Keratinocyte (primary cell): ENCODE measurements around the gene SULT2B1. TPM values are rescaled to one million over a fixed set of nuclear protein-coding genes. Genes with fewer than 3 reads are reported as not detected.

Experiments used
- DNase-seq: peaks from one replicate; pipeline ENCODE4 v3.0.0-alpha.2; 2011; ENCODE audit warnings: low read depth, missing footprints, low spot score
- FAIRE-seq: peaks from 2 replicates; lab custom pipeline; 2011; peaks lifted over from hg19 to GRCh38; lab: Jason Lieb, UNC
- H2AFZ ChIP-seq: 2 replicates; pipeline ENCODE4 v1.6.0; 2012; ENCODE audit warnings: low read length, control low read depth, inconsistent platforms; ENCODE audit not compliant: control insufficient read depth
- H3K27ac ChIP-seq: 2 replicates; pipeline ENCODE4 v1.5.1; 2011; ENCODE audit warnings: low read length; ENCODE audit not compliant: control insufficient read depth, insufficient read depth
- H3K27me3 ChIP-seq: 3 replicates; pipeline ENCODE4 v1.6.0; 2011; ENCODE audit warnings: low read length; ENCODE audit not compliant: control insufficient read depth, insufficient read depth; ENCODE audit errors: extremely low read depth
- H3K36me3 ChIP-seq, 2 experiments: 2 replicates in 1 of 2; 3 replicates in 1 of 2; pipeline ENCODE4 v1.5.1; 2011; ENCODE audit warnings: low read length in 2 of 2, mild to moderate bottlenecking in 1 of 2; ENCODE audit not compliant: control insufficient read depth in 2 of 2, insufficient read depth in 2 of 2; ENCODE audit errors: extremely low read depth in 1 of 2
- H3K4me1 ChIP-seq: 3 replicates; pipeline ENCODE4 v1.5.1; 2011; ENCODE audit warnings: low read length; ENCODE audit not compliant: control insufficient read depth, insufficient read depth; ENCODE audit errors: extremely low read depth
- H3K4me2 ChIP-seq: 3 replicates; pipeline ENCODE4 v1.6.0; 2011; ENCODE audit warnings: low read depth, low read length; ENCODE audit not compliant: control insufficient read depth, insufficient read depth; ENCODE audit errors: extremely low read depth
- H3K4me3 ChIP-seq, 3 experiments: fragments of 200-600 bp in 1 of 3; sonication (generic) in 1 of 3; 2 replicates in 2 of 3; 3 replicates in 1 of 3; pipeline ENCODE4 v1.5.1; 2011 to 2016; ENCODE audit warnings: low read length in 3 of 3, mild to moderate bottlenecking in 3 of 3, control low read depth in 2 of 3, inconsistent platforms in 1 of 3, low read depth in 1 of 3, mixed read lengths in 1 of 3, mixed run types in 1 of 3, moderate library complexity in 1 of 3; ENCODE audit not compliant: control insufficient read depth in 2 of 3, insufficient read depth in 2 of 3; ENCODE audit errors: extremely low read depth in 1 of 3
- H3K79me2 ChIP-seq: 2 replicates; pipeline ENCODE4 v1.6.0; 2012; ENCODE audit warnings: low read length; ENCODE audit not compliant: control insufficient read depth, insufficient read depth
- H3K9ac ChIP-seq: 3 replicates; pipeline ENCODE4 v1.6.0; 2011; ENCODE audit warnings: low read length; ENCODE audit not compliant: control insufficient read depth, insufficient read depth; ENCODE audit errors: extremely low read depth
- H3K9me1 ChIP-seq: 3 replicates; pipeline ENCODE4 v1.6.0; 2011; ENCODE audit warnings: low read length; ENCODE audit not compliant: control insufficient read depth, insufficient read depth; ENCODE audit errors: extremely low read depth
- H3K9me3 ChIP-seq: 2 replicates; pipeline ENCODE4 v1.5.1; 2012; ENCODE audit warnings: low read depth, low read length; ENCODE audit not compliant: control insufficient read depth
- H4K20me1 ChIP-seq: 3 replicates; pipeline ENCODE4 v1.6.0; 2011; ENCODE audit warnings: low read length; ENCODE audit not compliant: control insufficient read depth, insufficient read depth; ENCODE audit errors: extremely low read depth
- EZH2 ChIP-seq: IDR thresholded peaks from one replicate; pipeline ENCODE4 v1.6.1; 2012; ENCODE audit warnings: inconsistent platforms, mild to moderate bottlenecking, low read length, moderate library complexity
- dilution Hi-C: fragments of 300-500 bp; cut with MboI; formaldehyde crosslinking; loops from one replicate; pipeline ENCODE4 v1.7.0; 2020; ENCODE audit warnings: low sequenced_read_pairs; ENCODE audit not compliant: extremely low pct_ligation_motif_present
- polyA plus RNA-seq, 5 experiments: library from polyadenylated mRNA; depleted of rRNA in 3 of 5; stranded (reverse) in 3 of 5; stranded (forward) in 1 of 5; unstranded in 1 of 5; fragments of >200 nt; gene quantifications; 1 replicate in 1 of 5; 2 replicates in 3 of 5; 3 replicates in 1 of 5; pipeline versions ENCODE4 v1.2.1 to v1.2.3, GENCODE V29; 2011 to 2012; ENCODE audit warnings: missing spikeins in 2 of 5, low read depth in 1 of 5, low replicate concordance in 1 of 5
- TF ChIP-seq, protein P1 (sequence below), 3 experiments: IDR thresholded peaks in 1 of 3; conservative IDR thresholded peaks in 1 of 3; optimal IDR thresholded peaks in 1 of 3; 2 replicates in 2 of 3; 3 replicates in 1 of 3; pipeline versions ENCODE3 to v1.5.1; 2011; ENCODE audit warnings: low read length in 3 of 3, mild to moderate bottlenecking in 3 of 3, moderate library complexity in 2 of 3, control low read depth in 1 of 3, inconsistent platforms in 1 of 3; ENCODE audit not compliant: insufficient read depth in 2 of 3; ENCODE audit errors: extremely low read depth in 1 of 3

The SULT2B1 gene
- polyA plus RNA-seq, 1 donor (not counting 4 experiments of a cell fraction or from before 2014, with no cell fraction given), result 6.0 TPM

DNA sequence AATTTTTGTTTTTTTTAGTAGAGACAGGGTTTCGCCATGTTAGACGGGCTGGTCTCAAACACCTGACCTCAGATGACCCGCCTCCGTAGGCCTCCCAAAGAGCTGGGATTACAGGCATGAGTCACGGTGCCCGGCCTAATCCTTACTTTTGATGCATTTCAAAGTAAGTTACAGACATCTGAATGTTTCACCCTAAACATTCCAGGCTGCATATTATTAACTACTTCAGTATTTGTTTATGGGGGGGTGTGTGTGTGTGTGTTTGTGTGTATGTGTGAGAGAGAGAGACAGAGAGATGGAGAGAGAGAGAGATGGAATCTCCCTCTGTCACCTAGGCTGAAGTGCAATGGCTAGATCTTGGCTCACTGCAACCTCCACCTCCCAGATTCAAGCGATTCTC, 13.1 kb downstream of the SULT2B1 start:
- Histone ChIP-seq H3K4me1 (peaks cover 10% of the 10 kb centered on the region), H3K9ac (no peak overlapping the region), H3K9me1 (no peaks in the 10 kb centered on the region), H2AFZ (no peak overlapping the region), H4K20me1 (no peaks in the 10 kb centered on the region), H3K9me3 (no peaks in the 10 kb centered on the region), H3K79me2 (no peaks in the 10 kb centered on the region), H3K4me2 (no peak overlapping the region), H3K4me3 (no peak overlapping the region), H3K27me3 (no peaks in the 10 kb centered on the region), H3K27ac (no peak overlapping the region), H3K36me3 (no peaks in the 10 kb centered on the region)
- no peak for TF ChIP-seq EZH2
- TF ChIP-seq, protein P1, sequence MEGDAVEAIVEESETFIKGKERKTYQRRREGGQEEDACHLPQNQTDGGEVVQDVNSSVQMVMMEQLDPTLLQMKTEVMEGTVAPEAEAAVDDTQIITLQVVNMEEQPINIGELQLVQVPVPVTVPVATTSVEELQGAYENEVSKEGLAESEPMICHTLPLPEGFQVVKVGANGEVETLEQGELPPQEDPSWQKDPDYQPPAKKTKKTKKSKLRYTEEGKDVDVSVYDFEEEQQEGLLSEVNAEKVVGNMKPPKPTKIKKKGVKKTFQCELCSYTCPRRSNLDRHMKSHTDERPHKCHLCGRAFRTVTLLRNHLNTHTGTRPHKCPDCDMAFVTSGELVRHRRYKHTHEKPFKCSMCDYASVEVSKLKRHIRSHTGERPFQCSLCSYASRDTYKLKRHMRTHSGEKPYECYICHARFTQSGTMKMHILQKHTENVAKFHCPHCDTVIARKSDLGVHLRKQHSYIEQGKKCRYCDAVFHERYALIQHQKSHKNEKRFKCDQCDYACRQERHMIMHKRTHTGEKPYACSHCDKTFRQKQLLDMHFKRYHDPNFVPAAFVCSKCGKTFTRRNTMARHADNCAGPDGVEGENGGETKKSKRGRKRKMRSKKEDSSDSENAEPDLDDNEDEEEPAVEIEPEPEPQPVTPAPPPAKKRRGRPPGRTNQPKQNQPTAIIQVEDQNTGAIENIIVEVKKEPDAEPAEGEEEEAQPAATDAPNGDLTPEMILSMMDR (optimal IDR thresholded peaks at IDR 0.05 in 1 of 3, IDR thresholded peaks at IDR 0.05 in 1 of 3, conservative IDR thresholded peaks at IDR 0.05 in 1 of 3; ENCODE audit: extremely low read depth in 1 of 3, insufficient read depth in 2 of 3, low read length in 3 of 3), result no peak
- DNase-seq (no peak), FAIRE-seq (no peak)
- dilution Hi-C loops, result no loop called here

DNA sequence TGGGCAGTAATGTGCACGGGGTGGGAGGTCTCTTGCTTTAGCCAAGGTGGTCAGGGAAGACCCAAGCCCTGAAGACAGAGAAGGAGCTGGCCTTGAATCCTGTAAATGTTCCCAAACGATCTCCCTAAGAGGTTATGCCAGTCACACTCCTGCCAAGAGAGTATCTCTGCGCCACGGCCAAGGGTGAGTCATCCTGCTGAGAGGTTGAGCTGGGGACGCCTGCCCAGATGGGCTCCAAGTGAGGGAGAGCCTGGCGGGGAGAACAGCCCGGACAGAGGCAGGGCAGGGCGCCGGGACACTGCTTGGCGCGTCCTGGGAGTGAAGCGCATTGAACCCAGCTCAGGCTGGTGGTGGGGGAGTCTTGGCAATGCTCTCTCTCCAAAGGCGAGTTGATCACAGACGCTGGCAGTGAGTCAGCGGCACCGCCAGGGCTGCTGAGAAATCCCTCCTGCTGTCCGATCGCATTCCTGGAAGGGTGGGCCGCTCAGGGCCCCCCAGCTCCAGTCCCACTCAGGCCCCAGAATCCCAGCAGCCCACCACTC, 16.4 kb downstream of the SULT2B1 start:
- dilution Hi-C loops, result no loop called here
- peak overlapping the region; percentile 72 for H3K4me2 ChIP-seq
- peak overlapping the region; percentile 54 for H2AFZ ChIP-seq
- H3K36me3 ChIP-seq, result no peaks in the 10 kb centered on the region
- peaks cover 10% of the 10 kb centered on the region for H3K4me1 ChIP-seq
- H3K79me2 ChIP-seq, result no peaks in the 10 kb centered on the region
- H3K9me3 ChIP-seq, result no peaks in the 10 kb centered on the region
- peak overlapping the region; percentile 50 for H3K9ac ChIP-seq
- FAIRE-seq (peak; percentile 73), DNase-seq (no peak)
- H3K27ac ChIP-seq, result no peak overlapping the region
- TF ChIP-seq, protein P1 (optimal IDR thresholded peaks at IDR 0.05 in 1 of 3, IDR thresholded peaks at IDR 0.05 in 1 of 3, conservative IDR thresholded peaks at IDR 0.05 in 1 of 3; ENCODE audit: extremely low read depth in 1 of 3, insufficient read depth in 2 of 3, low read length in 3 of 3), result no peak
- TF ChIP-seq EZH2, result no peak
- no peaks in the 10 kb centered on the region for H4K20me1 ChIP-seq
- H3K4me3 ChIP-seq, result peak overlapping the region in 2 of 3 experiments; percentile 15 to 34
- H3K9me1 ChIP-seq, result no peaks in the 10 kb centered on the region
- H3K27me3 ChIP-seq, result no peaks in the 10 kb centered on the region
